Measurements from ENCODE around the gene CFAP100.

DNA sequence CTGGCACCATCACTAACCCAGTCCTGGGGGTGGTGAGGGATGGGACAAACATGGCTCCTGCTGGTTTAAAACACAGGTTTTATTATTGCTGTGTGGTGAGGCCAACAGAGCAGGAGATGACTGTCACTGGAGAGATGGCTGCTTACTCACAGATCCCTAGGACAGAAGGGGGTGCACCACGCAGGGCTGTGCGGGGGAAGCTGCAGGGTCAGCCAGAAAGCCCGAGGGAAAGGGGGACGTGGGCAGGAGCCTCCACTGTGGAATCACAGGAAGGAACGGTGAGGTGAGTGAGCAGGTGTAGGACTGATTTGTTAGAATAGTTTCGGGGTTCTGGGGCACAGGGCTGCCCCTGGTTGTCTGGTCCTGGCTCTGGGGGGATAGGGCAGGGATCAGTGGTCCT, 7.5 kb downstream of the CFAP100 start:
- no peak for TF ChIP-seq EZH2 (optimal IDR thresholded peaks at IDR 0.05; ENCODE audit: low read depth, low read length)
- TF ChIP-seq CTCF (IDR thresholded peaks at IDR 0.05; ENCODE audit: low read length): no peak

Measured in MM.1S (cell line).